GM19193 (cell line): ENCODE results near the gene RASGRP3.

Experiments used
- POLR2A ChIP-seq: IDR thresholded peaks from 4 replicates; pipeline ENCODE4 v1.6.1; 2011; ENCODE audit not compliant: insufficient read depth, insufficient read length; ENCODE audit errors: extremely low read depth

The RASGRP3 gene

GRCh38 chr2:33550206-33550605 lies 73.8 kb downstream of the RASGRP3 start:
- TF ChIP-seq POLR2A = no peak

GRCh38 chr2:33552758-33553461 lies 76.5 kb downstream of the RASGRP3 start:
- no peak for TF ChIP-seq POLR2A

DNA sequence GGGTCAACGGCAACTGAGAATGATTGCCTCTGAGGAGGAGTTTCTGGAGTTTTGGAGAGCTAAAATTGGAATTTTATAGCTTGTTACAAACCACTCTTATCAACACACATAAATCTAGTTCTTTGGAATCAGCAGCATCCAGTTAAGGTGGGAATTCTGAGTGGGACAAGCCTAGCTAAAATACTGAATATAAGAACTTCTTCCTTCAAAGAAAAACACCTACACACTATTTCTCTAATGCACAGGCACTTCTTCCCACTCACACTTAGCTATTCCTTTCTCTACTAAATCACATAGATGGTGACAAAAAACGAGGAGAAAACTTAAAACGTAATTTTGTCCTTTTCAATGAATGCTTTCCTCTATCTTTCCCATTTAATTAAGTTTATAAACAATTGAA lies 79.2 kb downstream of the RASGRP3 start:
- TF ChIP-seq POLR2A = no peak

DNA sequence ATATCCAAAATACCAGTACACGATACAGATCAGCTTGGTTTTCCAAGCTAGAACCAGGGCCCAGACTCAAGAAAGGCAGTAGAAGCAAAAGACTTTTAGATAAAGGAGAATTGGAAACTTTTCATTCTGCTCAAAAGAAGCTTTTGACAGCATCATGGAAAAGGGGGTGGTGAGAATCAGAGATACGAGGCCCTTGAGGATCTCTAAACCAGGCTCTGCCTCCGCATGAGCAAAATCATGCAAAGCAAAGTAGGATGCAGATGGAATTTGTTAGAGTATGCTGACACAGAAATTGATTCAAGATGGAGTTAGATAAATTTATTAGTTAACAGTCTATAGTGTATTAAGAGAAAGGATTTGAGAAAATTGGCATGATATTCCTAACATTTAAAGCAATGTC lies 82.9 kb downstream of the RASGRP3 start:
- no peak for TF ChIP-seq POLR2A

- no peak for TF ChIP-seq POLR2A
Observed at GRCh38 chr2:33560017-33560416, 83.6 kb downstream of the RASGRP3 start.

GRCh38 chr2:33561872-33562271 lies 85.4 kb downstream of the RASGRP3 start:
- no peak for TF ChIP-seq POLR2A

DNA sequence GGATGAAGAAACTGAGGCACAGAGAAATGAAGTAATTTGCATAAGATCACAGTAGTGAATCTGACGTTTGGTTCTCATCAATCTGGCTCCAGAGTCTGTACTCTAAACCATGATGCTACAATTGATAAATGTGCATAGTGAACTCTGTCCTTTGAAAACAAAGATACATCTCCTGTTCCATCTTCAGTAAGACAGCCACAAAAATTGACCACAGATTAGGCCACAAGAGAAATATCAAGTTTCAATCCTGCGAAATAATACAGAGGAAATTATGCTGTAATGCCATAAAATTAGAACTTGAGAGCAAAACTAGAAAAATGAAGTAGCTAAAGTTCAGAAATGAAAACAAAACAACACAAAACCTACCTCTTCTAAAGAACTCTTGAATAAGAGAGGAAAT lies 94.2 kb downstream of the RASGRP3 start:
- TF ChIP-seq POLR2A = no peak

DNA sequence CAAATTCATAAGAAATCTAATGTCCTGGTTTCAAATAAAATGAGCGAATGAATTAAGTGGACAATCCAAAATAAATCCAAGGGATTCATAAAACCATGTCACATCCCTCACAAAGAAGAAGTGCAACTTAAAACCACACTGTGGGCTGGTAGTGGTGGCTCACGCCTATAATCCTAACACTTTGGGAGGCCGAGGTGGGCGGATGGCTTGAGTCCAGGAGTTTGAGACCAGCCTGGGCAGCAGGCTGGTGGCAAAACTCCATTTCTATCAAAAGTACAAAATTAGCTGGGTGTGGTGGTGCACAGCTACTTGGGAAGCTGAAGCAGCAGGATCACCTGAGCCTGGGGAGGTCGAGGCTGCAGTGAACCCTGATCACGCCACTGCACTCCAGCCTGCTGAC lies 97.2 kb downstream of the RASGRP3 start:
- TF ChIP-seq POLR2A = no peak

DNA sequence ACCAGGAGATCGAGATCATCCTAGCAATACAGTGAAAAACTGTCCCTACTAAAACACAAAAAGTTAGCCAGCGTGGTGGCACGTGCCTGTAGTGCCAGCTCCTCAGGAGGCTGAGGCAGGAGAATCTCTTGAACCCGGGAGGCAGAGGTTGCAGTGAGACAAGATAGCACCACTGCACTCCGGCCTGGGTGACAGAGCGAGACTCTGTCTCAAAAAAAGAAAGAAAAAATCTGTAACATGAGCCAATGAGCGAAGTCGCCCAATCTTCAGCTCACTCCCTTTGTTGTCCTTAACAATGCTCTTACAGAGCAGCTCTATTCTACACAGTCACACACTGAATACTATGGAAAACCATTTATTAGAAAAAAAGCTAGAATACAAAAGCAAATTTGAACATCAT lies 100.6 kb downstream of the RASGRP3 start:
- TF ChIP-seq POLR2A = no peak

DNA sequence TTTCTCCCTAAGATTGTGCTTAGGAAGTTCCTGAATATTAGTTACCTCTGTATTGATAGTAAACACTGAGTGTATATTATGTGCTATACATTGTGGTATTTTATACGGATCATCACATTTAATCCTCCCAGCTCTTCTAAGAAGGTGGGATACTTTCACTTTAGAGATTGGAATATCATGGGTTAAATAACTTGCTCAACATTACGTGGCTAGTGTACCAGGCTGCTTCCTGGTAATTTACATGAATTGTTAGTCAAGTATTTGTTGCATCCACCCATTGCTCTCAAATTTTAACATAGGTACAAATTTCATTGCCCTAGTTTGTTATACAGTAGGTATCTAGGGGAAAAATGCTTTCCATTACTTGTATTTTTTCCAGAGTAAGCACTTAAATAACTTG lies 101.2 kb downstream of the RASGRP3 start:
- no peak for TF ChIP-seq POLR2A

GRCh38 chr2:33579227-33579626 lies 102.8 kb downstream of the RASGRP3 start:
- no peak for TF ChIP-seq POLR2A

DNA sequence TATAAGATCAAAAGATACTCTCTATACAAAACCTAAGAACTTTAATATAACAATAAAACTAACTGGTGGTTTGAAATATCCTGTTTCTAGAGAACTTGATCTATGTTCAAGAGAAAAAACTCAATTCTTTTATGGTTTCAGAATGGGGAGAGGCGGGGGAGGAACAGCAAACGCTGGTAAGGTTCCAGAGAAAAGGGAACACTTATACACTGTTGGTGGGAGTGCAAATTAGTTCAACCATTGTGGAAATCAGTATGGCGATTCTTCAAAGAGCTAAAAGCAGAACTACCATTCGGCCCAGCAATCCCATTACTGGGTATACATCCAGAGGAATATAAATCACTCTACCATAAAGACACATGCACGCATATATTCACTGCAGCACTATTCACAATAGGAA lies 105.4 kb downstream of the RASGRP3 start:
- no peak for TF ChIP-seq POLR2A

DNA sequence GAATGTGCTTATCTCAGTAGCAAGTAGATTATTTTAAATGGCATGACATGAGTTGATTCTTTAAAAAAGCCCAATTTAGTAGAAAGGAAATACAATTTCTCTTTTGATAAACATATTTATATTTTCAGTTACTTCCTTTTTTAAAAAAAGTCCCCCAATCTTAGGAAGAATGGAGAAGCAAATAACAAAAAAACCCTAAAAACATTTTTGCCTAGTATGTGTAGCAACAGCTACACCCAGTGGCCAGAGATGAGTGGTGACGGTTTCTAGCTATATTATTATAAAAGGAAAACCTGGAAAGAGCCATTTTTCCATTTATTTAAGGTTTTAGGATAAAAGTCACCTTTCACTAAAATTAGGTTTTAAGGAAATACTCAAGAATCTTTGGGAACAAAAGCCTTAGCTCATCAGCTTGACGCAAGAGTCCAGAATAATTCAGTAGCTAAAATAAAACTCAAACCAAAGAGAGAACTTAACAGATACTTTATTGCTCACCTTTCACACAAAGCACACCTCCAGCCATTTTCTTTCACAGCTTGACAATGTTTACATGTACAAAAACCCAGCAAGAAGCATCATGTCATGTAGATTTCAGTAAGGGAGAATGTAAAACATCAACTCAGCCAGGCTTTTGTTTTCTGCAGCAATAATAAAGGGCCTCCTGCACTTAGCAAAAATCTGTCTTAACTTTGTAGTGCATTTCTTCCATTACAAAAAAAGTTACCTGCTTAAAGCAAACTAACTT lies 106.9 kb downstream of the RASGRP3 start:
- no peak for TF ChIP-seq POLR2A

DNA sequence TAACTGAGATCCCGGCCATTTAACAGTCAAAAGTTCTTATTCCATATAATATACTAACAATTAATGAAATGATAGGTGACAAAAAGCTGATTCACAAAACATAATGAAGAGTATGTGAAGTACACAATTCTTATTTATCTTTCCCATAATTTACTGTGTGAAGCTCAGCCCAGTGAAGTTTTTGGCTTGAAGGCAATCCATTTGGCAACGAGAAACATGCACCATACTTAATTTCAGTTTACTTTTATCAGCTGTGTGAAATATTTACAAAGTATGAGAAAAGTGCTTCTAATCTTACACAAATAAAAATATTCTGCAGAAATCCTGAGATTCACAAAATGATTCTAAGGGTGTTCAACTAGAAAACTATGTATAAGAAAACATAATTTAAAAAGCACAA lies 110.3 kb downstream of the RASGRP3 start:
- no peak for TF ChIP-seq POLR2A

GRCh38 chr2:33588232-33588631 lies 111.8 kb downstream of the RASGRP3 start:
- no peak for TF ChIP-seq POLR2A

GRCh38 chr2:33589444-33589843 lies 113.0 kb downstream of the RASGRP3 start:
- no peak for TF ChIP-seq POLR2A
